PC-3 (cell line): ENCODE data around the gene MTFR1L. TPM values are rescaled to one million over a fixed set of nuclear protein-coding genes. Genes with fewer than 3 reads are reported as not detected.

Source experiments
- ATAC-seq: fragments of 200-7000 bp; cut with Tn5 transposase; 2 replicates; pipeline ENCODE4 v1.9.1; 2020; ENCODE audit warnings: mild to moderate bottlenecking, moderate library complexity
- BruUV-seq: library from RNA; stranded (reverse); fragments of 400-500 nt; replicated peaks from 2 replicates; lab custom pipeline; 2021; lab: Mats Ljungman, UMichigan
- CTCF ChIA-PET: fragments of 300-600 bp; sonication (Branson Sonifier 250); formaldehyde crosslinking; loops from one replicate; lab custom pipeline; 2022; ENCODE audit warnings: antibody characterized with exemption; lab: Charles Lee
- POLR2A ChIA-PET: fragments of 300-600 bp; sonication (Branson Sonifier 250); formaldehyde crosslinking; loops from one replicate; lab custom pipeline; 2022; ENCODE audit warnings: antibody characterized with exemption; ENCODE audit not compliant: unreplicated experiment; lab: Charles Lee
- DNase-seq: peaks from one replicate; pipeline ENCODE4 v3.0.0-alpha.2; 2015
- H2AFZ ChIP-seq: fragments of 300-600 bp; sonication (generic); 2 replicates; pipeline ENCODE4 v1.6.0; 2016; ENCODE audit warnings: antibody characterized with exemption, low read length
- H3F3A ChIP-seq: fragments of 300-600 bp; sonication (generic); one replicate; pipeline ENCODE4 v1.6.0; 2017; ENCODE audit warnings: antibody characterized with exemption, low read length, control low read depth, mild to moderate bottlenecking; ENCODE audit not compliant: unreplicated experiment
- H3K27ac ChIP-seq: fragments of 300-600 bp; sonication (generic); 2 replicates; pipeline ENCODE4 v1.5.1; 2016; ENCODE audit warnings: mild to moderate bottlenecking, low read length
- H3K27me3 ChIP-seq: fragments of 300-600 bp; sonication (generic); 2 replicates; pipeline ENCODE4 v1.6.1; 2016; ENCODE audit warnings: low read length, mixed read lengths
- H3K36me3 ChIP-seq: fragments of 300-600 bp; sonication (generic); 2 replicates; pipeline ENCODE4 v1.6.1; 2016; ENCODE audit warnings: low read depth, mixed run types, low read length, mixed read lengths
- H3K4me1 ChIP-seq: fragments of 300-600 bp; sonication (generic); 2 replicates; pipeline ENCODE4 v1.5.1; 2016; ENCODE audit warnings: low read length; ENCODE audit not compliant: insufficient read depth
- H3K4me2 ChIP-seq: fragments of 300-600 bp; sonication (generic); 2 replicates; pipeline ENCODE4 v1.6.0; 2016; ENCODE audit warnings: low read length
- H3K4me3 ChIP-seq: fragments of 300-600 bp; sonication (generic); 2 replicates; pipeline ENCODE4 v1.5.1; 2016; ENCODE audit warnings: mild to moderate bottlenecking, low read length, mixed read lengths
- H3K79me2 ChIP-seq: fragments of 300-600 bp; sonication (generic); 2 replicates; pipeline ENCODE4 v1.6.1; 2017; ENCODE audit warnings: low read length, mixed read lengths
- H3K9ac ChIP-seq: fragments of 300-600 bp; sonication (generic); 2 replicates; pipeline ENCODE4 v1.6.0; 2016; ENCODE audit warnings: mild to moderate bottlenecking, low read length
- H3K9me2 ChIP-seq: fragments of 300-600 bp; sonication (generic); replicated peaks from 2 replicates; pipeline ENCODE4 v1.6.1; 2016; ENCODE audit warnings: mixed run types, low read length, mixed read lengths
- H3K9me3 ChIP-seq: fragments of 300-600 bp; sonication (generic); 2 replicates; pipeline ENCODE4 v1.6.1; 2016; ENCODE audit warnings: low read length, mixed read lengths
- H4K20me1 ChIP-seq: fragments of 300-600 bp; sonication (generic); 2 replicates; pipeline ENCODE4 v1.6.1; 2016; ENCODE audit warnings: low read length, mixed read lengths
- EZH2 ChIP-seq: fragments of 300-600 bp; sonication (generic); IDR thresholded peaks from one replicate; pipeline ENCODE4 v1.6.1; 2017; ENCODE audit warnings: antibody characterized with exemption, mild to moderate bottlenecking, low read length; ENCODE audit not compliant: unreplicated experiment
- EZH2phosphoT487 ChIP-seq: fragments of 300-600 bp; sonication (generic); IDR thresholded peaks from 2 replicates; pipeline ENCODE4 v1.6.1; 2018; ENCODE audit warnings: mild to moderate bottlenecking, antibody characterized with exemption, low read length, borderline replicate concordance
- intact Hi-C: fragments of 100-400 bp; cut with micrococcal nuclease; formaldehyde crosslinking; loops from 2 replicates; pipeline ENCODE4 v1.9.0; 2023
- total RNA-seq: library from RNA; depleted of rRNA; stranded (reverse); fragments of >200 nt; gene quantifications from 2 replicates; pipeline ENCODE4 v1.2.3, GENCODE V29; 2014
- TF ChIP-seq, protein P1 (sequence below): fragments of 300-600 bp; sonication (generic); conservative IDR thresholded peaks from 2 replicates; pipeline ENCODE4 v1.5.1; 2017; ENCODE audit warnings: antibody characterized with exemption, low read depth, mild to moderate bottlenecking, low read length

MTFR1L gene
- total RNA-seq, 1 experiment from 2014 or later = 35.6 TPM

DNA sequence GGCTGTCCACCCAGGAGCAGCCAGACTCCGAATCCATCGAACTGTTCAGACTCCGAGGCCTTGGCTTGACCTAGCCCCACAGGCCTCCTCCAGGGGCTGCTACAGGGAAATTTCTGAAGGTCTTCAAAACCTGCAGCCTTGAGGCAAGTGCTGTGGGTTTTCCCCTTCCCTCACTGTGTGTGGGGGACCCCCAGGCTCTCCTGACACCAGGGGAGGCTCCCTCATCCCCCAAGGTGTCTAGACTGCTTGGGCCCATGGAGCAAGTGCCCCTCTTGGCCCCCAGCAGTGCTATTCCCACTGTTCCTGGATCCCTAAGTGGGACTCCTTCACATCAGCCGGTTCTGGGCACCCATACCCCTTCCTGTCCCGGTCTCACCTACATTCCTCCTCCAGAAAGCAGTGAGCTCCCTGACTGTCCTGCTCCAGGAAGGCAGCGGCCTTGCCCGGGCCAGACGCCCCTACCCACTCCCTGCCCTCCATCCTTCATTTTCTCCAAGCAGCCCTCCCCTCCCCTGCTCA lies 54.9 kb downstream of the MTFR1L start:
- Histone ChIP-seq H3K9me2 (no peaks in the 10 kb centered on the region), H2AFZ (peak overlapping the region; percentile 95), H3K4me3 (peak overlapping the region; percentile 90), H3K27me3 (no peaks in the 10 kb centered on the region), H3K9ac (peak overlapping the region; percentile 70), H3K79me2 (peaks cover 7% of the 10 kb centered on the region; the same call in 1 of the 2 replicates), H3F3A (no peaks in the 10 kb centered on the region), H3K4me2 (peak overlapping the region; percentile 94), H3K4me1 (peaks cover 6% of the 10 kb centered on the region; the same call in 1 of the 2 replicates), H3K27ac (no peak overlapping the region), H3K9me3 (no peaks in the 10 kb centered on the region), H4K20me1 (no peaks in the 10 kb centered on the region), H3K36me3 (no peaks in the 10 kb centered on the region)
- intact Hi-C loops = no loop called here
- DNase-seq (peak; percentile 8), ATAC-seq (peak; percentile 42; the same call in 1 of the 2 replicates)
- CTCF ChIA-PET = interaction anchor here (0.8 kb wide), 1 partner anchor 18 kb away, joined by 9 read pairs; no protein-coding TSS in a partner anchor
- POLR2A ChIA-PET = interaction anchor here (0.6 kb wide), 1 partner anchor 169 kb away, joined by 3 read pairs; no protein-coding TSS in a partner anchor
- TF ChIP-seq EZH2 = no peak
- BruUV-seq = TSS peak; percentile 33

DNA sequence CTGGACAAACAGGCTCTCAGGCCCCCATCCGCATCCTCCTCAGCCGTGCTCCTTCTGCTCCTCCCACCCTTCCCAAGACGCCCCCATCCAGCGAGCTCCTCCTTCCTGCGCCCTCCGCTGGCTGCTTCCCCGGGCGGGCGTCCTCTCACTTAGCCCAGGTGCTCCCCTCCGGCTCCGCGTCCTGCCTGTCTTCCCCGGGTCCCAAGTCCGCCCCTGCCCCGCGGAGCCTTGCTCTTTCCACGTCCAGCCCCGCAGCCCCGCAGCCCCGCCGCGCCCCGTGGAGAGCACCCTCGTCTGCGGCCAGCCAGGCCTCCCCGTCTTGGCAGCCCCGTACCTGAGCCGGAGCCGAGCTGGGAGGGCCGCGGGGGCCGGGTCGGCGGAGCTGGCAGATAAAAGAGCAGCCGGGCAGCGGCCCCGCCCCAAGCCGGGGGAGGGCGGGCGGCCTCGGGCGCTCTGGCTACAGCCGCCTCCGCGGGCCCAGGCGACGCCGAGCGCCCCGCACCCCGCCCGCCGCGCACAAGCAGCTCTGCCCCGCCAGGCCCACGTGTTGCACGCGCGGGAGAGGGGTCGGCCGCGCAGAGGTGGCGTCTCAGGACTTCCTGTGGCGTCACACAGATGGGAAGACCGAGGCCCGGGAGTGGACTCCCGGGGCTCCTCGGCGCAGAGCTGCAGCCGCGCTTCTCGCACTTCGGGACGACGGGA lies 55.6 kb downstream of the MTFR1L start, which contains the start of gene PAQR7:
TSS of gene PAQR7 (minus strand) at position 555 of the 702 bp plus-strand sequence. CDS start 11,869 bp downstream, outside the sequence.
- Histone ChIP-seq H2AFZ (peak within 1 kb of the TSS; percentile 95), H3K4me2 (peak within 1 kb of the TSS; percentile 94), H3K27me3 (no peaks in the 10 kb centered on the region), H3K9me2 (no peaks in the 10 kb centered on the region), H3K27ac (no peak within 1 kb of the TSS), H3K36me3 (no peaks in the 10 kb centered on the region), H3F3A (no peaks in the 10 kb centered on the region), H4K20me1 (no peaks in the 10 kb centered on the region), H3K79me2 (peaks cover 7% of the 10 kb centered on the region; the same call in 1 of the 2 replicates), H3K9me3 (no peaks in the 10 kb centered on the region), H3K4me3 (peak within 1 kb of the TSS; percentile 90), H3K9ac (peak within 1 kb of the TSS; percentile 70), H3K4me1 (peaks cover 6% of the 10 kb centered on the region; the same call in 1 of the 2 replicates)
- ChIA-PET POLR2A (interaction anchor here (0.5 to 0.7 kb wide), 4 partner anchors 113 to 911 kb away, joined by 3 to 22 read pairs (median 4); no protein-coding TSS in a partner anchor), CTCF (interaction anchor here (0.6 to 1.0 kb wide), 3 partner anchors 17 to 73 kb away, joined by 3 to 9 read pairs (median 3); no protein-coding TSS in a partner anchor)
- BruUV-seq = no TSS peak
- intact Hi-C loops = no loop called here
- peak; percentile 64 for DNase-seq
- peak; percentile 80 for ATAC-seq
- TF ChIP-seq, protein P1, sequence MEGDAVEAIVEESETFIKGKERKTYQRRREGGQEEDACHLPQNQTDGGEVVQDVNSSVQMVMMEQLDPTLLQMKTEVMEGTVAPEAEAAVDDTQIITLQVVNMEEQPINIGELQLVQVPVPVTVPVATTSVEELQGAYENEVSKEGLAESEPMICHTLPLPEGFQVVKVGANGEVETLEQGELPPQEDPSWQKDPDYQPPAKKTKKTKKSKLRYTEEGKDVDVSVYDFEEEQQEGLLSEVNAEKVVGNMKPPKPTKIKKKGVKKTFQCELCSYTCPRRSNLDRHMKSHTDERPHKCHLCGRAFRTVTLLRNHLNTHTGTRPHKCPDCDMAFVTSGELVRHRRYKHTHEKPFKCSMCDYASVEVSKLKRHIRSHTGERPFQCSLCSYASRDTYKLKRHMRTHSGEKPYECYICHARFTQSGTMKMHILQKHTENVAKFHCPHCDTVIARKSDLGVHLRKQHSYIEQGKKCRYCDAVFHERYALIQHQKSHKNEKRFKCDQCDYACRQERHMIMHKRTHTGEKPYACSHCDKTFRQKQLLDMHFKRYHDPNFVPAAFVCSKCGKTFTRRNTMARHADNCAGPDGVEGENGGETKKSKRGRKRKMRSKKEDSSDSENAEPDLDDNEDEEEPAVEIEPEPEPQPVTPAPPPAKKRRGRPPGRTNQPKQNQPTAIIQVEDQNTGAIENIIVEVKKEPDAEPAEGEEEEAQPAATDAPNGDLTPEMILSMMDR = no peak
- TF ChIP-seq EZH2phosphoT487 (no peak), EZH2 (no peak)

DNA sequence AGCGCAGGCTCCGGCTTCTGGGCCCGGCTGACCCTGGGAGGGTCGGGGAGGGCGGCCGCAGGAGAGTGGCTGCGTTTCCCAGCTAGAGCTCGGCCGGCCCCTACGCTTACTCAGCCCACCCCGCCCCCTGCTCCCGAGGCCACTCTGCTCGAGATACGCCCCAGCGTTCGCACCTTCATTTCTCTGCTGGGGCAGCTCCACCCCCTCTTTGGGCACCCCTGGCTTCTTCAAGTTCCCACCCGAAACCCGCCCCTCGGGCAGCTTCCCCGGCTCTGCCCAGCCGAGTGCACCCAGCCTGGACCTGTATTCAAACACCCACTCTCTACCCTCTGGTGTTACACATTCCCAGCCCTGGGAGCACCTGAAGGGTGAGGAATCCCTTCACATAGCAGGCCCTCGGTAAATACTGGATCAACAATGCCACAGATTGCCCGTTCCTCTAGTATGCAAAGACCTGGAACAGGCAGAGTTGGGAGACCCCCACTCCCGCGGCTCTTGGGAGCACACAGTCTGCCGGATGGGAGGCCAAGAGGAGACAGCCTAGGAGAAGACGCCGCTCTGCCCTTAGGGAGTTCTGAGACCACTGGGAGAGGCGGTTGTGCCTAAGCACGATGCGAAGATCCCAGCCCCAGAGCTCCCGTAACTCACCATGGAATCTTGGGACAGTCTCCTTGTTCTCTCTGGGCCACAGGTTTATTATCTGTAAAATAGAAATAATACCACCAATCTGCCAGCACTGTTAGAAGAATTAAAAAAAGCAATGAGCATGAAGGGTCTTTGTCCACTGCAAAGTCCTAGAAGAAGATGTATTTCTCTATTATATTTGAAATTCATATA lies 56.3 kb downstream of the MTFR1L start:
- H3K9me3 ChIP-seq = no peaks in the 10 kb centered on the region
- H3K4me1 ChIP-seq = peaks cover 6% of the 10 kb centered on the region; the same call in 1 of the 2 replicates
- ChIA-PET POLR2A (interaction anchor here (0.5 to 0.7 kb wide), 4 partner anchors 26 to 910 kb away, joined by 3 to 17 read pairs (median 6); no protein-coding TSS in a partner anchor), CTCF (interaction anchor here (0.6 to 1.0 kb wide), 2 partner anchors 39 to 72 kb away, joined by 3 read pairs; no protein-coding TSS in a partner anchor)
- DNase-seq (no peak), ATAC-seq (no peak)
- TF ChIP-seq EZH2phosphoT487 (no peak), EZH2 (no peak)
- TF ChIP-seq, protein P1 = no peak
- H3K36me3 ChIP-seq = no peaks in the 10 kb centered on the region
- H3K4me3 ChIP-seq = peak overlapping the region; percentile 90; the same call in 1 of the 2 replicates
- no peaks in the 10 kb centered on the region for H3F3A ChIP-seq
- BruUV-seq = TSS peak; percentile 10
- H2AFZ ChIP-seq = peak overlapping the region; percentile 95
- intact Hi-C loops = no loop called here
- H3K9me2 ChIP-seq = no peaks in the 10 kb centered on the region
- H3K79me2 ChIP-seq = peaks cover 7% of the 10 kb centered on the region; the same call in 1 of the 2 replicates
- no peaks in the 10 kb centered on the region for H4K20me1 ChIP-seq
- peak overlapping the region; percentile 70; the same call in 1 of the 2 replicates for H3K9ac ChIP-seq
- no peak overlapping the region for H3K27ac ChIP-seq
- H3K4me2 ChIP-seq = peak overlapping the region; percentile 94
- H3K27me3 ChIP-seq = no peaks in the 10 kb centered on the region
